Breast epithelium (tissue), 4 donors: ENCODE measurements around the gene LGALS8. TPM values are rescaled to one million over a fixed set of nuclear protein-coding genes. Genes with fewer than 3 reads are reported as not detected.

Experiments
- DNase-seq, 2 donors: peaks; one replicate each; pipeline ENCODE4 v3.0.0-alpha.2; 2019; ENCODE audit warnings: low spot score in 2 of 2
- H3K27ac ChIP-seq, 2 donors: fragments of 200-600 bp; sonication (generic) in 1 of 2; one replicate each; pipeline ENCODE4 v1.5.1; 2016 to 2019; ENCODE audit warnings: mild to moderate bottlenecking in 1 of 2
- H3K27me3 ChIP-seq, 2 donors: fragments of 200-600 bp; sonication (generic) in 1 of 2; one replicate each; pipeline versions ENCODE4 v1.5.1 to v1.6.0; 2017 to 2019; ENCODE audit warnings: control low read depth in 1 of 2, mild to moderate bottlenecking in 1 of 2
- H3K36me3 ChIP-seq: fragments of 200-600 bp; one replicate; pipeline ENCODE4 v1.5.1; 2019
- H3K4me1 ChIP-seq, 2 donors: fragments of 200-600 bp; sonication (generic); one replicate each; pipeline ENCODE4 v1.5.1; 2016 to 2019; ENCODE audit warnings: control low read depth in 1 of 2
- H3K4me3 ChIP-seq, 3 donors: fragments of 200-600 bp; sonication (generic); 1 replicate in 2 of 3; 2 replicates in 1 of 3; pipeline ENCODE4 v1.5.1; 2016 to 2019; ENCODE audit warnings: mild to moderate bottlenecking in 3 of 3, moderate library complexity in 2 of 3
- H3K9me3 ChIP-seq, 2 donors: fragments of 200-600 bp; sonication (generic) in 1 of 2; one replicate each; pipeline ENCODE4 v1.5.1; 2016 to 2019; ENCODE audit warnings: control low read depth in 1 of 2
- CTCF ChIP-seq, 3 donors: fragments of 450-650 bp; IDR thresholded peaks; one replicate each; pipeline ENCODE4 v1.5.1; 2016 to 2017; ENCODE audit warnings: antibody characterized with exemption in 3 of 3, mild to moderate bottlenecking in 3 of 3, moderate library complexity in 3 of 3
- POLR2A ChIP-seq: fragments of 450-650 bp; IDR thresholded peaks from one replicate; pipeline ENCODE4 v1.6.1; 2016; ENCODE audit warnings: antibody characterized with exemption, mild to moderate bottlenecking, moderate library complexity
- POLR2AphosphoS5 ChIP-seq, 3 donors: sonication (generic); formaldehyde crosslinking; IDR thresholded peaks; one replicate each; pipeline ENCODE4 v1.6.1; 2017; ENCODE audit warnings: antibody characterized with exemption in 3 of 3
- intact Hi-C: fragments of 100-400 bp; cut with DNase I; formaldehyde crosslinking; loops from one replicate; pipeline ENCODE4 v1.15.1; 2023; ENCODE audit warnings: low total_unique reads
- total RNA-seq, 3 donors: library from RNA; depleted of rRNA; stranded (reverse); fragments of >200 nt; gene quantifications; one replicate each; pipeline ENCODE4 v1.1.0, GENCODE V29; 2016

The LGALS8 gene
- total RNA-seq, 3 donors from 2014 or later, result 70.2 to 119 (median 96.4) TPM

GRCh38 chr1:236543065-236543669, 19.4 kb downstream of the LGALS8 start:
- peaks cover 2% of the 10 kb centered on the region for H3K36me3 ChIP-seq
- DNase-seq, result no peak
- no peak overlapping the region for H3K27ac ChIP-seq
- H3K4me1 ChIP-seq, result no peaks in the 10 kb centered on the region
- no peaks in the 10 kb centered on the region for H3K27me3 ChIP-seq
- H3K9me3 ChIP-seq, result no peaks in the 10 kb centered on the region
- intact Hi-C loops, result no loop called here
- H3K4me3 ChIP-seq, result no peak overlapping the region
- TF ChIP-seq CTCF (IDR thresholded peaks at IDR 0.05) (no peak), POLR2AphosphoS5 (IDR thresholded peaks at IDR 0.05) (no peak), POLR2A (no peak)

GRCh38 chr1:236545621-236546169, 21.9 kb downstream of the LGALS8 start:
- no peak for TF ChIP-seq POLR2A
- TF ChIP-seq POLR2AphosphoS5 (IDR thresholded peaks at IDR 0.05), result no peak
- TF ChIP-seq CTCF (IDR thresholded peaks at IDR 0.05), result no peak
- Histone ChIP-seq H3K4me1 (no peaks in the 10 kb centered on the region), H3K4me3 (no peak overlapping the region), H3K9me3 (no peaks in the 10 kb centered on the region), H3K27ac (no peak overlapping the region), H3K27me3 (no peaks in the 10 kb centered on the region), H3K36me3 (peaks cover 5% of the 10 kb centered on the region)
- no peak for DNase-seq
- intact Hi-C loops, result no loop called here

GRCh38 chr1:236548452-236548851, 24.7 kb downstream of the LGALS8 start:
- intact Hi-C loops, result no loop called here

GRCh38 chr1:236550961-236551851, 27.4 kb downstream of the LGALS8 start:
- H3K36me3 ChIP-seq, result peaks cover 25% of the 10 kb centered on the region
- H3K4me1 ChIP-seq, result no peaks in the 10 kb centered on the region
- no peak overlapping the region for H3K4me3 ChIP-seq
- no peaks in the 10 kb centered on the region for H3K9me3 ChIP-seq
- TF ChIP-seq POLR2AphosphoS5 (IDR thresholded peaks at IDR 0.05), result no peak
- no peak for TF ChIP-seq POLR2A
- TF ChIP-seq CTCF (IDR thresholded peaks at IDR 0.05), result no peak
- intact Hi-C loops, result no loop called here
- DNase-seq, result no peak
- H3K27ac ChIP-seq, result no peak overlapping the region
- no peaks in the 10 kb centered on the region for H3K27me3 ChIP-seq

More at GRCh38 chr1:236548452-236548851, 24.7 kb downstream of the LGALS8 start:
- no peak for TF ChIP-seq POLR2A
- TF ChIP-seq CTCF (IDR thresholded peaks at IDR 0.05), result no peak
- no peak for TF ChIP-seq POLR2AphosphoS5 (IDR thresholded peaks at IDR 0.05)
- no peaks in the 10 kb centered on the region for H3K9me3 ChIP-seq
- no peak overlapping the region for H3K27ac ChIP-seq
- DNase-seq, result no peak
- H3K4me1 ChIP-seq, result no peaks in the 10 kb centered on the region
- no peaks in the 10 kb centered on the region for H3K27me3 ChIP-seq
- H3K36me3 ChIP-seq, result peaks cover 15% of the 10 kb centered on the region
- H3K4me3 ChIP-seq, result no peak overlapping the region

- no peak for TF ChIP-seq POLR2A
- TF ChIP-seq CTCF (IDR thresholded peaks at IDR 0.05), result no peak
- TF ChIP-seq POLR2AphosphoS5 (IDR thresholded peaks at IDR 0.05), result no peak
- no peak for DNase-seq
- peaks cover 25% of the 10 kb centered on the region for H3K36me3 ChIP-seq
- no peaks in the 10 kb centered on the region for H3K4me1 ChIP-seq
- no peaks in the 10 kb centered on the region for H3K9me3 ChIP-seq
- H3K4me3 ChIP-seq, result no peak overlapping the region
- no peaks in the 10 kb centered on the region for H3K27me3 ChIP-seq
- H3K27ac ChIP-seq, result no peak overlapping the region
- intact Hi-C loops, result no loop called here
These were observed 28.3 kb downstream of the LGALS8 start for GRCh38 chr1:236552096-236552495.
